Astrocyte (in vitro differentiated cells and primary cell): ENCODE measurements around the gene MX2. TPM values are rescaled to one million over a fixed set of nuclear protein-coding genes. Genes with fewer than 3 reads are reported as not detected.

Source experiments
- DNase-seq: peaks from one replicate; pipeline ENCODE4 v3.0.0-alpha.2; 2010; ENCODE audit warnings: low read depth
- FAIRE-seq: peaks from 2 replicates; lab custom pipeline; 2011; peaks lifted over from hg19 to GRCh38; lab: Jason Lieb, UNC
- H2AFZ ChIP-seq: 2 replicates; pipeline ENCODE4 v1.6.0; 2012; ENCODE audit warnings: low read depth, low read length, inconsistent platforms
- H3K27ac ChIP-seq: 2 replicates; pipeline ENCODE4 v1.5.1; 2011; ENCODE audit warnings: low read depth, low read length, inconsistent platforms
- H3K27me3 ChIP-seq: 2 replicates; pipeline ENCODE4 v1.6.0; 2011; ENCODE audit warnings: low read length, inconsistent platforms; ENCODE audit not compliant: insufficient read depth
- H3K36me3 ChIP-seq: 2 replicates; pipeline ENCODE4 v1.5.1; 2011; ENCODE audit warnings: low read length, inconsistent platforms; ENCODE audit not compliant: insufficient read depth
- H3K4me1 ChIP-seq: 2 replicates; pipeline ENCODE4 v1.5.1; 2011; ENCODE audit warnings: low read length, inconsistent platforms; ENCODE audit not compliant: insufficient read depth
- H3K4me2 ChIP-seq: 2 replicates; pipeline ENCODE4 v1.6.0; 2012; ENCODE audit warnings: low read length, inconsistent platforms
- H3K4me3 ChIP-seq: 2 replicates; pipeline ENCODE4 v1.5.1; 2011; ENCODE audit warnings: low read depth, mild to moderate bottlenecking, low read length, inconsistent platforms; ENCODE audit not compliant: insufficient read depth
- H3K79me2 ChIP-seq: 2 replicates; pipeline ENCODE4 v1.6.0; 2012; ENCODE audit warnings: mild to moderate bottlenecking, low read length, inconsistent platforms; ENCODE audit not compliant: insufficient read depth
- H3K9ac ChIP-seq: 2 replicates; pipeline ENCODE4 v1.6.0; 2012; ENCODE audit warnings: mild to moderate bottlenecking, low read length, inconsistent platforms
- H3K9me3 ChIP-seq: 2 replicates; pipeline ENCODE4 v1.5.1; 2012; ENCODE audit warnings: low read depth, mild to moderate bottlenecking, low read length, inconsistent platforms; ENCODE audit not compliant: insufficient read depth
- H4K20me1 ChIP-seq: 2 replicates; pipeline ENCODE4 v1.6.0; 2012; ENCODE audit warnings: low read length, inconsistent platforms; ENCODE audit not compliant: insufficient read depth
- H3K27ac Mint-ChIP-seq: one replicate; pipeline ENCODE4 v1.8.0; 2021; ENCODE audit warnings: mild to moderate bottlenecking, mixed read lengths; ENCODE audit not compliant: unreplicated experiment
- H3K27me3 Mint-ChIP-seq: one replicate; pipeline ENCODE4 v1.8.0; 2021; ENCODE audit warnings: low read depth, mixed read lengths; ENCODE audit not compliant: unreplicated experiment
- H3K36me3 Mint-ChIP-seq: one replicate; pipeline ENCODE4 v1.8.0; 2021; ENCODE audit warnings: low read depth, mixed read lengths; ENCODE audit not compliant: unreplicated experiment
- H3K4me1 Mint-ChIP-seq: one replicate; pipeline ENCODE4 v1.8.0; 2021; ENCODE audit warnings: low read depth, mixed read lengths; ENCODE audit not compliant: unreplicated experiment
- H3K4me3 Mint-ChIP-seq: one replicate; pipeline ENCODE4 v1.8.0; 2021; ENCODE audit warnings: mild to moderate bottlenecking, moderate library complexity, mixed read lengths; ENCODE audit not compliant: unreplicated experiment
- H3K9me3 Mint-ChIP-seq: one replicate; pipeline ENCODE4 v1.8.0; 2021; ENCODE audit warnings: mild to moderate bottlenecking, mixed read lengths; ENCODE audit not compliant: unreplicated experiment
- CTCF ChIP-seq: IDR thresholded peaks from 2 replicates; pipeline ENCODE4 v1.5.1; 2011; ENCODE audit warnings: low read depth, mild to moderate bottlenecking, inconsistent platforms, low read length, moderate library complexity; ENCODE audit not compliant: insufficient read depth
- EZH2 ChIP-seq: IDR thresholded peaks from 2 replicates; pipeline ENCODE4 v1.6.1; 2012; ENCODE audit warnings: mild to moderate bottlenecking, low read length, inconsistent platforms; ENCODE audit not compliant: insufficient read depth
- total RNA-seq: library from RNA; stranded (reverse); gene quantifications from 2 replicates; pipeline ENCODE4 v1.2.1, GENCODE V29; 2021

Gene MX2
- total RNA-seq, 1 donor from 2014 or later = 8.6 TPM

DNA sequence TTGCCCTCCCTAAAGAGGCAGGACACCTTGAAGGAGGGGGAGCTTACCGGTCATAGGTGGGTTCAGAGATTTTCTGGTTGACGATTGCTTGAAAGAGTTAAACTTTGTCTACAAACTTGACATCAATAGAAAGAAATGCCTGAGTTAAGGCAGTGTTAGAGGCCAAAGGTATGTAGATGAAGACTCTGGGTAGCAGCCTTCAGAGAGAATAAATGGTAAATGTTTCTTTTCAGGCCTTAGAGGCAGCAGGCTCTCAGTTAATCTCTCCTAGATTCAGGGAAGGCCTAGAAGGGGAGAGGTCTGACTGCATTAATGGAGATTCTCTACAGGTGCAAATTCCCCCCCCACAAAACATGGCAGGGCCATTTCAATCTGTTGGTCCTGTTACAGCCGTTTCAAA, 91.9 kb downstream of the MX2 start:
- no peak overlapping the region for H3K4me3 ChIP-seq
- no peaks in the 10 kb centered on the region for H3K27me3 Mint-ChIP-seq
- H3K27ac ChIP-seq = no peak overlapping the region
- H3K36me3 Mint-ChIP-seq = peaks cover 36% of the 10 kb centered on the region
- no peaks in the 10 kb centered on the region for H3K4me1 ChIP-seq
- H2AFZ ChIP-seq = no peak overlapping the region
- no peak for TF ChIP-seq EZH2
- TF ChIP-seq CTCF = no peak
- H3K9ac ChIP-seq = no peak overlapping the region
- H3K4me1 Mint-ChIP-seq = peaks cover 15% of the 10 kb centered on the region
- H3K27me3 ChIP-seq = no peaks in the 10 kb centered on the region
- H3K27ac Mint-ChIP-seq = no peak overlapping the region
- FAIRE-seq (no peak), DNase-seq (no peak)
- no peaks in the 10 kb centered on the region for H3K79me2 ChIP-seq
- no peaks in the 10 kb centered on the region for H3K9me3 Mint-ChIP-seq
- H3K4me2 ChIP-seq = no peak overlapping the region
- H3K4me3 Mint-ChIP-seq = no peak overlapping the region
- H3K9me3 ChIP-seq = no peaks in the 10 kb centered on the region
- no peaks in the 10 kb centered on the region for H3K36me3 ChIP-seq
- no peaks in the 10 kb centered on the region for H4K20me1 ChIP-seq

DNA sequence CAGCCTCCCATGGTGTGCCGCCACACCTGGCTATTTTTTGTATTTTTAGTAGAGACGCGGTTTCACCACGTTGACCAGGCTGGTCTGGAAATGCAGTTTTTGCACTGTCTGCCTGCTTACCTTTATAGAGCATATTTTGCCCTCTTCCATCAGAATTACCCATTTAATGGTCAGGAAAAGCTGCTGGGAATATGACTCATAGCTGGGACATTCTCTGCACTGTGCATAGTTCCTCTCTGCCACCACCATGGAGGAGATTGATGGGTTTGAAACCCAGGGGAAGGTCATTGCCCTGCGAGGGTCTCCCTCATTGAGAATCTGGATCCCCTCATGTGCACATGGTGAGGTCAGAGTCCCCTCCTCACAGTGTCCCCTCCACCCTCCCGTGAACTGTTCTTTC, 96.3 kb downstream of the MX2 start:
- Histone ChIP-seq H3K4me3 (no peak overlapping the region), H4K20me1 (no peaks in the 10 kb centered on the region), H3K9me3 (no peaks in the 10 kb centered on the region), H3K79me2 (no peaks in the 10 kb centered on the region), H2AFZ (no peak overlapping the region), H3K4me1 (no peaks in the 10 kb centered on the region), H3K36me3 (no peaks in the 10 kb centered on the region), H3K27me3 (no peaks in the 10 kb centered on the region), H3K4me2 (no peak overlapping the region), H3K27ac (no peak overlapping the region), H3K9ac (no peak overlapping the region)
- TF ChIP-seq EZH2 (no peak), CTCF (no peak)
- Mint-ChIP-seq H3K27me3 (no peaks in the 10 kb centered on the region), H3K36me3 (peaks cover 27% of the 10 kb centered on the region), H3K9me3 (no peaks in the 10 kb centered on the region), H3K4me3 (no peak overlapping the region), H3K4me1 (peaks cover 33% of the 10 kb centered on the region), H3K27ac (peak overlapping the region; percentile 13)
- no peak for FAIRE-seq
- DNase-seq = no peak

DNA sequence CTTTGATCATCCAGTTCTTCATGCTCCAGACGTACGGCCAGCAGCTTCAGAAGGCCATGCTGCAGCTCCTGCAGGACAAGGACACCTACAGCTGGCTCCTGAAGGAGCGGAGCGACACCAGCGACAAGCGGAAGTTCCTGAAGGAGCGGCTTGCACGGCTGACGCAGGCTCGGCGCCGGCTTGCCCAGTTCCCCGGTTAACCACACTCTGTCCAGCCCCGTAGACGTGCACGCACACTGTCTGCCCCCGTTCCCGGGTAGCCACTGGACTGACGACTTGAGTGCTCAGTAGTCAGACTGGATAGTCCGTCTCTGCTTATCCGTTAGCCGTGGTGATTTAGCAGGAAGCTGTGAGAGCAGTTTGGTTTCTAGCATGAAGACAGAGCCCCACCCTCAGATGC, 96.7 kb downstream of the MX2 start:
- Histone ChIP-seq H3K4me1 (no peaks in the 10 kb centered on the region), H3K4me2 (no peak overlapping the region), H3K79me2 (no peaks in the 10 kb centered on the region), H2AFZ (no peak overlapping the region), H3K9me3 (no peaks in the 10 kb centered on the region), H3K9ac (no peak overlapping the region), H3K4me3 (no peak overlapping the region), H3K27ac (no peak overlapping the region), H3K27me3 (no peaks in the 10 kb centered on the region), H3K36me3 (no peaks in the 10 kb centered on the region), H4K20me1 (no peaks in the 10 kb centered on the region)
- DNase-seq (no peak), FAIRE-seq (no peak)
- Mint-ChIP-seq H3K36me3 (peaks cover 27% of the 10 kb centered on the region), H3K27me3 (no peaks in the 10 kb centered on the region), H3K4me1 (peaks cover 33% of the 10 kb centered on the region), H3K4me3 (no peak overlapping the region), H3K27ac (peak overlapping the region; percentile 13), H3K9me3 (peaks cover under 1% of the 10 kb centered on the region)
- TF ChIP-seq EZH2 (no peak), CTCF (no peak)

Other genes starting within 250 kb of the MX2 start
- 16.8 and 19.3 TPM in 2 replicates for gene BACE2, start 193.9 kb upstream of the MX2 start, total RNA-seq
- not detected in 2 replicates for gene FAM3B, start 45.2 kb upstream of the MX2 start, total RNA-seq
- 420 and 434 TPM in 2 replicates for gene MX1, start 64.2 kb downstream of the MX2 start, total RNA-seq
- gene TMPRSS2, start 146.1 kb downstream of the MX2 start, total RNA-seq = 0.84 and 0.89 TPM in 2 replicates